Progenitor cell of endocrine pancreas (in vitro differentiated cells): ENCODE results near the gene DTNBP1. TPM values are rescaled to one million over a fixed set of nuclear protein-coding genes. Genes with fewer than 3 reads are reported as not detected.
A peak's percentile ranks its signal among the peaks of the same experiment; 100 is the strongest.

Source experiments
- DNase-seq: peaks from one replicate; pipeline ENCODE4 v3.0.0; 2021; ENCODE audit warnings: low spot score; ENCODE audit not compliant: unreplicated experiment
- H3K27ac Mint-ChIP-seq: 2 replicates; pipeline ENCODE4 v1.8.0; 2021; ENCODE audit warnings: mild to moderate bottlenecking, moderate library complexity, mixed read lengths
- H3K27me3 Mint-ChIP-seq: 2 replicates; pipeline ENCODE4 v1.8.0; 2021; ENCODE audit warnings: mixed read lengths
- H3K36me3 Mint-ChIP-seq: 2 replicates; pipeline ENCODE4 v1.8.0; 2022; ENCODE audit warnings: mixed read lengths; ENCODE audit not compliant: insufficient read depth
- H3K4me1 Mint-ChIP-seq: 2 replicates; pipeline ENCODE4 v1.8.0; 2021; ENCODE audit warnings: low read depth, mixed read lengths
- H3K4me3 Mint-ChIP-seq: 2 replicates; pipeline ENCODE4 v1.8.0; 2021; ENCODE audit warnings: low read depth, mild to moderate bottlenecking, moderate library complexity, mixed read lengths
- H3K9me3 Mint-ChIP-seq: 2 replicates; pipeline ENCODE4 v1.8.0; 2021; ENCODE audit warnings: low read depth, mixed read lengths
- total RNA-seq: library from RNA; stranded (reverse); gene quantifications from 2 replicates; pipeline ENCODE4 v1.2.1, GENCODE V29; 2021
- TF ChIP-seq, protein P1 (sequence below): fragments of 200-600 bp; sonication (generic); IDR thresholded peaks from one replicate; pipeline ENCODE4 v1.5.0; 2021; ENCODE audit warnings: antibody characterized with exemption, mild to moderate bottlenecking; ENCODE audit not compliant: unreplicated experiment

DTNBP1 gene
- total RNA-seq, 1 donor from 2014 or later: 17.7 TPM

DNA sequence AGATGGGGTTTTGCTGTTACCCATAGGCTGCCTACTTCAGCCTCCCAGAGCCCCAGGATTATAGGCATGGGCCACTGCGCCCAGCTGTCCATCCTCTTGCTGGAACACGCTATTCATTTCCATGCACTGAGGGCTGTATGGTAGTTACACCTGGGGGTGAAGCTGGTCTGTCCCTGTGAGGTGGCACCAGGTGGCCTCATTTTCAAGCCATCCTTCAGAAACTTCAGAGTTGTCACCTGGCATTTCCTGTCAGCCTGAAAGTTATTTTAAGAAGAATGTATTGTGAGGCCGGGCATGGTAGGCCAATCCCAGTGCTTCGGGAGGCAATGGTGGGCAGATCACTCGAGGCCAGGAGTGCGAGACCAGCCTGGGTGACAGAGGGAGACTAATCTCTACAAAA is 147.6 kb downstream of the DTNBP1 start:
- H3K27ac Mint-ChIP-seq: peak overlapping the region; percentile 37

GRCh38 chr6:15513801-15514711 is 148.8 kb downstream of the DTNBP1 start:
- peaks cover 47% of the 10 kb centered on the region for H3K36me3 Mint-ChIP-seq
- peak overlapping the region; percentile 59 for H3K27ac Mint-ChIP-seq
- H3K4me1 Mint-ChIP-seq: no peaks in the 10 kb centered on the region
- H3K9me3 Mint-ChIP-seq: no peaks in the 10 kb centered on the region
- TF ChIP-seq, protein P1, sequence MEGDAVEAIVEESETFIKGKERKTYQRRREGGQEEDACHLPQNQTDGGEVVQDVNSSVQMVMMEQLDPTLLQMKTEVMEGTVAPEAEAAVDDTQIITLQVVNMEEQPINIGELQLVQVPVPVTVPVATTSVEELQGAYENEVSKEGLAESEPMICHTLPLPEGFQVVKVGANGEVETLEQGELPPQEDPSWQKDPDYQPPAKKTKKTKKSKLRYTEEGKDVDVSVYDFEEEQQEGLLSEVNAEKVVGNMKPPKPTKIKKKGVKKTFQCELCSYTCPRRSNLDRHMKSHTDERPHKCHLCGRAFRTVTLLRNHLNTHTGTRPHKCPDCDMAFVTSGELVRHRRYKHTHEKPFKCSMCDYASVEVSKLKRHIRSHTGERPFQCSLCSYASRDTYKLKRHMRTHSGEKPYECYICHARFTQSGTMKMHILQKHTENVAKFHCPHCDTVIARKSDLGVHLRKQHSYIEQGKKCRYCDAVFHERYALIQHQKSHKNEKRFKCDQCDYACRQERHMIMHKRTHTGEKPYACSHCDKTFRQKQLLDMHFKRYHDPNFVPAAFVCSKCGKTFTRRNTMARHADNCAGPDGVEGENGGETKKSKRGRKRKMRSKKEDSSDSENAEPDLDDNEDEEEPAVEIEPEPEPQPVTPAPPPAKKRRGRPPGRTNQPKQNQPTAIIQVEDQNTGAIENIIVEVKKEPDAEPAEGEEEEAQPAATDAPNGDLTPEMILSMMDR: no peak
- H3K27me3 Mint-ChIP-seq: no peaks in the 10 kb centered on the region
- H3K4me3 Mint-ChIP-seq: no peak overlapping the region
- DNase-seq: no peak

More for the DNA sequence above, 147.6 kb downstream of the DTNBP1 start:
- Mint-ChIP-seq H3K9me3 (no peaks in the 10 kb centered on the region), H3K4me3 (no peak overlapping the region), H3K4me1 (no peaks in the 10 kb centered on the region), H3K27me3 (no peaks in the 10 kb centered on the region), H3K36me3 (peaks cover 49% of the 10 kb centered on the region)
- TF ChIP-seq, protein P1: no peak
- no peak for DNase-seq

- Mint-ChIP-seq H3K27ac (no peak overlapping the region), H3K4me1 (no peaks in the 10 kb centered on the region), H3K27me3 (no peaks in the 10 kb centered on the region), H3K9me3 (no peaks in the 10 kb centered on the region), H3K4me3 (no peak overlapping the region), H3K36me3 (peaks cover 47% of the 10 kb centered on the region)
- DNase-seq: no peak
- TF ChIP-seq, protein P1: no peak
Observed at GRCh38 chr6:15513131-15513771, 149.6 kb downstream of the DTNBP1 start.

- no peak for DNase-seq
- Mint-ChIP-seq H3K36me3 (peaks cover 43% of the 10 kb centered on the region), H3K27ac (no peak overlapping the region), H3K27me3 (no peaks in the 10 kb centered on the region), H3K9me3 (no peaks in the 10 kb centered on the region), H3K4me1 (no peaks in the 10 kb centered on the region), H3K4me3 (no peak overlapping the region)
- TF ChIP-seq, protein P1: no peak
Observed at GRCh38 chr6:15512721-15513120, 150.1 kb downstream of the DTNBP1 start.

GRCh38 chr6:15512126-15512525 is 150.7 kb downstream of the DTNBP1 start:
- Mint-ChIP-seq H3K27me3 (no peaks in the 10 kb centered on the region), H3K4me3 (no peak overlapping the region), H3K9me3 (no peaks in the 10 kb centered on the region), H3K27ac (peak overlapping the region; percentile 89), H3K36me3 (peaks cover 45% of the 10 kb centered on the region), H3K4me1 (no peaks in the 10 kb centered on the region)
- TF ChIP-seq, protein P1: peak; percentile 19
- DNase-seq: no peak
